Bronchial epithelial cell (primary cell): ENCODE measurements around the gene ERO1B. TPM values are rescaled to one million over a fixed set of nuclear protein-coding genes. Genes with fewer than 3 reads are reported as not detected.

ENCODE experiments used
- DNase-seq: peaks from one replicate; pipeline ENCODE4 v3.0.0-alpha.2; 2010; ENCODE audit warnings: low read depth
- FAIRE-seq: peaks from 2 replicates; lab custom pipeline; 2011; peaks lifted over from hg19 to GRCh38; lab: Jason Lieb, UNC
- H3K27me3 ChIP-seq: 2 replicates; pipeline ENCODE4 v1.5.1; 2011; ENCODE audit warnings: low read length; ENCODE audit not compliant: control insufficient read depth, insufficient read depth
- H3K36me3 ChIP-seq: 2 replicates; pipeline ENCODE4 v1.5.1; 2011; ENCODE audit warnings: low read length; ENCODE audit not compliant: control insufficient read depth, insufficient read depth
- H3K4me3 ChIP-seq: 2 replicates; pipeline ENCODE4 v1.5.1; 2011; ENCODE audit warnings: mild to moderate bottlenecking, low read depth, low read length, control low read depth
- CTCF ChIP-seq: IDR thresholded peaks from 2 replicates; pipeline ENCODE4 v1.5.1; 2011; ENCODE audit warnings: mild to moderate bottlenecking, moderate library complexity, low read length, control low read depth, inconsistent platforms; ENCODE audit not compliant: insufficient read depth, severe bottlenecking
- total RNA-seq: library from RNA; depleted of rRNA; stranded (reverse); fragments of >200 nt; gene quantifications from 2 replicates; pipeline ENCODE4 v1.2.1, GENCODE V29; 2014

The ERO1B gene
- total RNA-seq, 1 donor from 2014 or later: 5.0 TPM

DNA sequence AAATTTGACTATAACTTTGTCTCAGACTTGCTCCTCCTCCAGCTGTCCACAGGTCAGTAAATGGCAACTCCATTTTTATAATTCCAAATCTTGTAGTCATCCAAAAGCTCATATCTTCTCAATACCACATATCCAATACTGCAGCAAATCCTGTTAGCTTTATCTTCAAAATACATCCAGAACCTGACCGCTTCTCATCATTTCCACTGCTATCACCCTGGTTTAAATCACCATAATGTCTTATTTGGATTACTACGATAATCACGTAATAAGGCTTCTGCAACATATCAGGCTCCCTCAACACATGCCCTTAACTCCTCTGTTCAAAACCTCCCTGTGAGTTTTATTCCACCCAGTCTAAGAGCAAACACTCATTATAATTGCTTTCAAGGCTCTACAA lies 34.5 kb downstream of the ERO1B start:
- Histone ChIP-seq H3K36me3 (no peaks in the 10 kb centered on the region), H3K27me3 (no peaks in the 10 kb centered on the region), H3K4me3 (no peak overlapping the region)
- TF ChIP-seq CTCF: no peak
- DNase-seq (no peak), FAIRE-seq (no peak)

GRCh38 chr1:236242568-236242967 lies 39.2 kb downstream of the ERO1B start:
- Histone ChIP-seq H3K4me3 (no peak overlapping the region), H3K36me3 (no peaks in the 10 kb centered on the region), H3K27me3 (no peaks in the 10 kb centered on the region)
- FAIRE-seq: no peak
- no peak for TF ChIP-seq CTCF
- no peak for DNase-seq

- no peak for TF ChIP-seq CTCF
- no peaks in the 10 kb centered on the region for H3K27me3 ChIP-seq
- FAIRE-seq: no peak
Observed at GRCh38 chr1:236240675-236241074, 41.1 kb downstream of the ERO1B start.

DNA sequence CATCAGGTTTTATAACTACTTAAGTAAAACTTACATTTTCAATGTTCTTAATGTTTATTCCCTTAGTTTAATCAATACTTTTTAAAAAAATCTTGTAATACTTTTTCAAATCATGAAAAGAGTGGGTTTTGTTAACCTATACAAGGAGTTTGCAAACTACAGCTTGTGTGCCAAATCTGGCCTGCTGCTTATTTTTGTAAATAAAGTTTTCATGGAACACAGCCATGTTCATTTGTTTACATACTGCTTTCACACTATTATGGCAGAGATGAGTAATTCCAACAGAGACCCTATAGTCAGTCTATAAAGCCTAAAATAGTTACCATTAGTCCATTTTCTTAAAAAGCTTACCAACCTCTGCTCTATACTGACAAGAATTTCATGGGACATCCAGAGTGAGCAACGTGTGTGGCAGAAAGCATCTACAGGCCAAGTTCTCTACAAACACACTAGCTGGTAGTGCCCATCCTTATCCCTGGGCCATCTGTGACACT lies 42.6 kb downstream of the ERO1B start:
- no peak for DNase-seq
- Histone ChIP-seq H3K36me3 (no peaks in the 10 kb centered on the region), H3K27me3 (no peaks in the 10 kb centered on the region), H3K4me3 (no peak overlapping the region)
- no peak for FAIRE-seq
- no peak for TF ChIP-seq CTCF

More at GRCh38 chr1:236240675-236241074, 41.1 kb downstream of the ERO1B start:
- Histone ChIP-seq H3K36me3 (no peaks in the 10 kb centered on the region), H3K4me3 (no peak overlapping the region)
- DNase-seq: no peak

DNA sequence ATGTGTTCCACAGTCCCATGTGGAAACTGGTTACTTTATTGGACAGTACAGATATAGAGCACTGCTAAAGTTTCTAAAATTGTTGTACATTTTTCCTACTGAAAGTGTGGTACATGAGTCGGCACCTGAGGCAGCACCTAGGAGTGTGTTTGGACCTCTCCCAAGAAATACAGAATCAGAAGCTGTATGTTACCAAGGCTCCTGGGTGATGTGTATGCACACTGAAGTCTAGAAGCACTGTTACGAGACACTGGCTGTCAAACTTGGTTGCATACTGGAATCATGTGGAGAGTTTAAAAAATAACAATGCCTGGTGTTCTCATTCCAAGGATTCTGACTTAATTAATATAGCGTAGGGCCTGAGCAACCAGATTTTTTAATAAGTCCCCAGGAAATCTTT lies 46.6 kb downstream of the ERO1B start:
- Histone ChIP-seq H3K4me3 (no peak overlapping the region), H3K27me3 (no peaks in the 10 kb centered on the region), H3K36me3 (no peaks in the 10 kb centered on the region)
- TF ChIP-seq CTCF: no peak
- DNase-seq: no peak
- no peak for FAIRE-seq

- FAIRE-seq (no peak), DNase-seq (no peak)
- TF ChIP-seq CTCF: no peak
- Histone ChIP-seq H3K4me3 (no peak overlapping the region), H3K36me3 (no peaks in the 10 kb centered on the region), H3K27me3 (no peaks in the 10 kb centered on the region)
Observed at GRCh38 chr1:236228411-236228810, 53.3 kb downstream of the ERO1B start.
